Neuronal stem cell (in vitro differentiated cells): ENCODE results near the gene SYNDIG1.
A peak's percentile ranks its signal among the peaks of the same experiment; 100 is the strongest.

Source experiments
- DNase-seq: peaks from one replicate; pipeline ENCODE4 v3.0.0-alpha.2; 2013; ENCODE audit warnings: low spot score
- H2AFZ ChIP-seq: one replicate; pipeline ENCODE4 v1.6.1; 2013; ENCODE audit warnings: mild to moderate bottlenecking, low read length, inconsistent platforms
- H2AK5ac ChIP-seq: 2 replicates; pipeline ENCODE4 v1.6.1; 2013; ENCODE audit warnings: low read depth, mild to moderate bottlenecking, inconsistent platforms, low read length, moderate library complexity, mixed read lengths
- H2BK120ac ChIP-seq: 2 replicates; pipeline ENCODE4 v1.6.1; 2013; ENCODE audit warnings: low read depth, mild to moderate bottlenecking, inconsistent platforms, low read length, moderate library complexity, mixed read lengths
- H2BK12ac ChIP-seq: one replicate; pipeline ENCODE4 v1.6.1; 2013; ENCODE audit warnings: low read length, inconsistent platforms
- H2BK15ac ChIP-seq: 2 replicates; pipeline ENCODE4 v1.6.1; 2013; ENCODE audit warnings: mild to moderate bottlenecking, low read length, inconsistent platforms, mixed read lengths
- H2BK5ac ChIP-seq: one replicate; pipeline ENCODE4 v1.6.1; 2013; ENCODE audit warnings: inconsistent platforms, mild to moderate bottlenecking, low read length, moderate library complexity
- H3K14ac ChIP-seq: one replicate; pipeline ENCODE4 v1.6.1; 2013; ENCODE audit warnings: low read length, inconsistent platforms
- H3K18ac ChIP-seq: 2 replicates; pipeline ENCODE4 v1.6.1; 2013; ENCODE audit warnings: low read length, inconsistent platforms
- H3K23ac ChIP-seq: 2 replicates; pipeline ENCODE4 v1.6.1; 2013; ENCODE audit warnings: low read depth, mild to moderate bottlenecking, mixed read lengths, low read length, inconsistent platforms; ENCODE audit not compliant: poor library complexity
- H3K27ac ChIP-seq: replicated peaks from 3 replicates; pipeline ENCODE4 v1.5.1; 2013; ENCODE audit warnings: low read length, inconsistent platforms
- H3K27me3 ChIP-seq, 3 experiments: 2 replicates each; pipeline ENCODE4 v1.6.1; 2013; ENCODE audit warnings: low read length in 3 of 3, mild to moderate bottlenecking in 2 of 3, inconsistent platforms in 1 of 3, low read depth in 1 of 3, mixed read lengths in 1 of 3, moderate library complexity in 1 of 3; ENCODE audit not compliant: control insufficient read depth in 3 of 3, insufficient read depth in 3 of 3
- H3K36me3 ChIP-seq, 2 donors: replicated peaks in 1 of 2; 2 replicates each; pipeline ENCODE4 v1.6.1; 2013; ENCODE audit warnings: low read length in 2 of 2; ENCODE audit not compliant: control insufficient read depth in 2 of 2, insufficient read depth in 2 of 2
- H3K4ac ChIP-seq: 2 replicates; pipeline ENCODE4 v1.6.1; 2013; ENCODE audit warnings: inconsistent platforms, mild to moderate bottlenecking, low read length, moderate library complexity
- H3K4me1 ChIP-seq, 2 donors: 1 replicate in 1 of 2; 2 replicates in 1 of 2; pipeline ENCODE4 v1.6.1; 2013; ENCODE audit warnings: low read length in 2 of 2, low read depth in 1 of 2; ENCODE audit not compliant: control insufficient read depth in 2 of 2, insufficient read depth in 1 of 2
- H3K4me2 ChIP-seq: one replicate; pipeline ENCODE4 v1.6.1; 2013; ENCODE audit warnings: mild to moderate bottlenecking, low read length, inconsistent platforms; ENCODE audit not compliant: insufficient read depth, poor library complexity, severe bottlenecking
- H3K4me3 ChIP-seq, 2 donors: 2 replicates each; pipeline ENCODE4 v1.5.1; 2013; ENCODE audit warnings: low read length in 2 of 2, mild to moderate bottlenecking in 2 of 2, inconsistent platforms in 1 of 2, moderate library complexity in 1 of 2
- H3K79me1 ChIP-seq: one replicate; pipeline ENCODE4 v1.6.1; 2013; ENCODE audit warnings: low read depth, mild to moderate bottlenecking, inconsistent platforms, low read length, moderate library complexity
- H3K9ac ChIP-seq: one replicate; pipeline ENCODE4 v1.6.1; 2013; ENCODE audit warnings: mild to moderate bottlenecking, low read depth, low read length, inconsistent platforms; ENCODE audit not compliant: poor library complexity
- H3K9me3 ChIP-seq, 2 donors: replicated peaks in 1 of 2; 2 replicates each; pipeline versions ENCODE3 to v1.6.1; 2013; ENCODE audit warnings: low read length in 2 of 2, mild to moderate bottlenecking in 2 of 2, inconsistent platforms in 1 of 2, low read depth in 1 of 2, mixed read lengths in 1 of 2, moderate library complexity in 1 of 2; ENCODE audit not compliant: control insufficient read depth in 2 of 2, insufficient read depth in 1 of 2
- H4K8ac ChIP-seq: one replicate; pipeline ENCODE4 v1.6.1; 2013; ENCODE audit warnings: low read depth, mild to moderate bottlenecking, inconsistent platforms, low read length, moderate library complexity
- H4K91ac ChIP-seq: one replicate; pipeline ENCODE4 v1.6.1; 2013; ENCODE audit warnings: low read length, low read depth, mild to moderate bottlenecking, inconsistent platforms; ENCODE audit not compliant: poor library complexity
- WGBS, 2 donors: extraction: QIAGEN DNeasy Blood & Tissue Kit; methylation state at CpG; one replicate each; pipeline ENCODE4 v1.1.7; 2013; ENCODE audit warnings: missing lambda C conversion rate in 2 of 2, mixed read lengths in 1 of 2; ENCODE audit not compliant: insufficient read length in 2 of 2, insufficient replicate concordance in 1 of 2; ENCODE audit errors: extremely low coverage in 2 of 2; 5-methylcytosine and 5-hydroxymethylcytosine counted together

SYNDIG1 gene

GRCh38 chr20:24701027-24701426, 231.6 kb downstream of the SYNDIG1 start:
- H3K4ac ChIP-seq = no peak overlapping the region
- no peak overlapping the region for H2BK12ac ChIP-seq
- no peaks in the 10 kb centered on the region for H3K27me3 ChIP-seq
- no peaks in the 10 kb centered on the region for H3K9me3 ChIP-seq
- no peak overlapping the region for H4K8ac ChIP-seq
- no CpG with 5 or more reads among the region's 6 CpGs for WGBS, 2 donors
- H2AFZ ChIP-seq = no peak overlapping the region
- H3K23ac ChIP-seq = no peak overlapping the region
- H3K27ac ChIP-seq = no peak overlapping the region
- H2AK5ac ChIP-seq = no peak overlapping the region
- no peak overlapping the region for H3K14ac ChIP-seq
- no peak overlapping the region for H3K9ac ChIP-seq
- H3K4me2 ChIP-seq = no peak overlapping the region
- no peak overlapping the region for H2BK15ac ChIP-seq
- H4K91ac ChIP-seq = no peak overlapping the region
- no peak overlapping the region for H3K18ac ChIP-seq
- no peaks in the 10 kb centered on the region for H3K36me3 ChIP-seq
- H3K79me1 ChIP-seq = no peaks in the 10 kb centered on the region
- no peaks in the 10 kb centered on the region for H3K4me1 ChIP-seq
- no peak for DNase-seq
- no peak overlapping the region for H2BK120ac ChIP-seq
- H3K4me3 ChIP-seq = no peak overlapping the region
- no peak overlapping the region for H2BK5ac ChIP-seq

- Histone ChIP-seq H4K8ac (no peak overlapping the region), H2BK12ac (no peak overlapping the region), H2AFZ (no peak overlapping the region), H3K27ac (no peak overlapping the region), H2BK120ac (no peak overlapping the region), H3K9me3 (no peaks in the 10 kb centered on the region), H3K79me1 (no peaks in the 10 kb centered on the region), H3K9ac (no peak overlapping the region), H3K14ac (no peak overlapping the region), H2BK15ac (no peak overlapping the region), H2AK5ac (no peak overlapping the region), H3K4ac (no peak overlapping the region), H3K4me2 (no peak overlapping the region), H3K18ac (no peak overlapping the region), H4K91ac (no peak overlapping the region), H3K27me3 (no peaks in the 10 kb centered on the region), H3K23ac (peak overlapping the region; percentile 26), H3K4me1 (no peaks in the 10 kb centered on the region), H2BK5ac (no peak overlapping the region), H3K36me3 (no peaks in the 10 kb centered on the region), H3K4me3 (no peak overlapping the region)
- DNase-seq = no peak
- WGBS, 2 donors = no CpG with 5 or more reads among the region's 6 CpGs
Measured at GRCh38 chr20:24701668-24702067, 232.2 kb downstream of the SYNDIG1 start.

GRCh38 chr20:24702501-24703283, 233.3 kb downstream of the SYNDIG1 start:
- H2AFZ ChIP-seq = no peak overlapping the region
- no peak overlapping the region for H3K4me2 ChIP-seq
- H3K36me3 ChIP-seq = no peaks in the 10 kb centered on the region
- no peak overlapping the region for H3K9ac ChIP-seq
- no peak overlapping the region for H2AK5ac ChIP-seq
- H2BK15ac ChIP-seq = no peak overlapping the region
- no peak for DNase-seq
- no peaks in the 10 kb centered on the region for H3K4me1 ChIP-seq
- no peak overlapping the region for H3K18ac ChIP-seq
- no peaks in the 10 kb centered on the region for H3K27me3 ChIP-seq
- no peak overlapping the region for H3K14ac ChIP-seq
- no peak overlapping the region for H2BK12ac ChIP-seq
- no peaks in the 10 kb centered on the region for H3K79me1 ChIP-seq
- no peak overlapping the region for H4K91ac ChIP-seq
- no peaks in the 10 kb centered on the region for H3K9me3 ChIP-seq
- no peak overlapping the region for H2BK120ac ChIP-seq
- no peak overlapping the region for H4K8ac ChIP-seq
- no peak overlapping the region for H2BK5ac ChIP-seq
- no peak overlapping the region for H3K27ac ChIP-seq
- H3K23ac ChIP-seq = no peak overlapping the region
- no CpG with 5 or more reads among the region's 16 CpGs for WGBS, 2 donors
- H3K4ac ChIP-seq = no peak overlapping the region
- no peak overlapping the region for H3K4me3 ChIP-seq

GRCh38 chr20:24703284-24703610, 233.8 kb downstream of the SYNDIG1 start:
- WGBS, 2 donors = no CpG with 5 or more reads among the region's 9 CpGs
- Histone ChIP-seq H3K4me2 (no peak overlapping the region), H3K4me1 (no peaks in the 10 kb centered on the region), H2BK15ac (no peak overlapping the region), H2BK5ac (no peak overlapping the region), H3K9me3 (no peaks in the 10 kb centered on the region), H2BK12ac (no peak overlapping the region), H3K36me3 (no peaks in the 10 kb centered on the region), H3K9ac (no peak overlapping the region), H3K4ac (no peak overlapping the region), H2AFZ (no peak overlapping the region), H2BK120ac (no peak overlapping the region), H4K91ac (no peak overlapping the region), H3K27ac (no peak overlapping the region), H2AK5ac (no peak overlapping the region), H3K27me3 (no peaks in the 10 kb centered on the region), H3K79me1 (no peaks in the 10 kb centered on the region), H4K8ac (no peak overlapping the region), H3K14ac (no peak overlapping the region), H3K4me3 (no peak overlapping the region), H3K23ac (no peak overlapping the region), H3K18ac (no peak overlapping the region)
- DNase-seq = no peak
